Caco-2 (cell line): Measurements from ENCODE around the gene CCNDBP1. TPM values are rescaled to one million over a fixed set of nuclear protein-coding genes. Genes with fewer than 3 reads are reported as not detected.
"Not testable (repeated sequence)": the region's sequence is repeated elsewhere in the genome, so short reads cannot be mapped to it uniquely, and the experiment has no call there.

Experiments used
- BruUV-seq: library from RNA; stranded (reverse); fragments of 400-500 nt; replicated peaks from 2 replicates; lab custom pipeline; 2021; lab: Mats Ljungman, UMichigan
- CTCF ChIA-PET: fragments of 300-600 bp; sonication (Branson Sonifier 250); formaldehyde crosslinking; loops from one replicate; lab custom pipeline; 2022; ENCODE audit warnings: antibody characterized with exemption; lab: Charles Lee
- POLR2A ChIA-PET: fragments of 300-600 bp; sonication (Branson Sonifier 250); formaldehyde crosslinking; loops from one replicate; lab custom pipeline; 2022; ENCODE audit warnings: antibody characterized with exemption; lab: Charles Lee
- DNase-seq, 2 experiments: peaks; one replicate each; pipeline versions ENCODE4 v3.0.0 to v3.0.0-alpha.2; 2020 to 2022
- H3K27me3 ChIP-seq: replicated peaks from 2 replicates; pipeline ENCODE4 v1.6.0; 2011; ENCODE audit warnings: low read length; ENCODE audit not compliant: control insufficient read depth, insufficient read depth
- H3K36me3 ChIP-seq: 2 replicates; pipeline ENCODE4 v1.5.1; 2011; ENCODE audit warnings: low read length; ENCODE audit not compliant: control insufficient read depth, insufficient read depth
- H3K4me1 ChIP-seq: fragments of 250-450 bp; sonication (Bioruptor Pico); 2 replicates; pipeline ENCODE4 v1.5.1; 2020; ENCODE audit warnings: mild to moderate bottlenecking
- H3K4me3 ChIP-seq: 2 replicates; pipeline ENCODE4 v1.5.1; 2011; ENCODE audit warnings: low read depth, mild to moderate bottlenecking, control low read depth, low read length
- H3K9me3 ChIP-seq: fragments of 250-450 bp; sonication (Bioruptor Pico); 2 replicates; pipeline ENCODE4 v1.5.1; 2020; ENCODE audit warnings: mild to moderate bottlenecking, moderate library complexity
- H3K27ac Mint-ChIP-seq: one replicate; pipeline ENCODE4 v1.8.0; 2022; ENCODE audit warnings: mixed read lengths; ENCODE audit not compliant: unreplicated experiment
- H3K27me3 Mint-ChIP-seq: one replicate; pipeline ENCODE4 v1.8.0; 2022; ENCODE audit warnings: mixed read lengths; ENCODE audit not compliant: insufficient read depth, unreplicated experiment
- H3K36me3 Mint-ChIP-seq: one replicate; pipeline ENCODE4 v1.8.0; 2022; ENCODE audit warnings: mild to moderate bottlenecking, mixed read lengths; ENCODE audit not compliant: insufficient read depth, unreplicated experiment
- H3K4me1 Mint-ChIP-seq: one replicate; pipeline ENCODE4 v1.8.0; 2022; ENCODE audit warnings: low read depth, mixed read lengths; ENCODE audit not compliant: unreplicated experiment
- H3K4me3 Mint-ChIP-seq: one replicate; pipeline ENCODE4 v1.8.0; 2022; ENCODE audit warnings: mild to moderate bottlenecking, moderate library complexity, mixed read lengths; ENCODE audit not compliant: unreplicated experiment
- H3K9me3 Mint-ChIP-seq: one replicate; pipeline ENCODE4 v1.8.0; 2022; ENCODE audit warnings: mixed read lengths; ENCODE audit not compliant: unreplicated experiment
- intact Hi-C: fragments of 100-400 bp; cut with micrococcal nuclease; formaldehyde crosslinking; loops from one replicate; pipeline ENCODE4 v1.10.0; 2022; ENCODE audit not compliant: unreplicated experiment
- total RNA-seq: library from RNA; stranded (reverse); gene quantifications from 2 replicates; pipeline ENCODE4 v1.2.3, GENCODE V29; 2022
- TF ChIP-seq, protein P1 (sequence below), 2 experiments: fragments of 200-600 bp in 1 of 2; IDR thresholded peaks; 1 replicate in 1 of 2; 2 replicates in 1 of 2; pipeline versions ENCODE4 v1.5.1 to v1.8.0; 2011 to 2022; ENCODE audit warnings: antibody characterized with exemption in 1 of 2, control low read depth in 1 of 2, inconsistent platforms in 1 of 2, low read depth in 1 of 2, low read length in 1 of 2, mild to moderate bottlenecking in 1 of 2, moderate library complexity in 1 of 2; ENCODE audit not compliant: insufficient read depth in 1 of 2, severe bottlenecking in 1 of 2, unreplicated experiment in 1 of 2

CCNDBP1 gene
- total RNA-seq, 1 experiment from 2014 or later, result 21.7 TPM

DNA sequence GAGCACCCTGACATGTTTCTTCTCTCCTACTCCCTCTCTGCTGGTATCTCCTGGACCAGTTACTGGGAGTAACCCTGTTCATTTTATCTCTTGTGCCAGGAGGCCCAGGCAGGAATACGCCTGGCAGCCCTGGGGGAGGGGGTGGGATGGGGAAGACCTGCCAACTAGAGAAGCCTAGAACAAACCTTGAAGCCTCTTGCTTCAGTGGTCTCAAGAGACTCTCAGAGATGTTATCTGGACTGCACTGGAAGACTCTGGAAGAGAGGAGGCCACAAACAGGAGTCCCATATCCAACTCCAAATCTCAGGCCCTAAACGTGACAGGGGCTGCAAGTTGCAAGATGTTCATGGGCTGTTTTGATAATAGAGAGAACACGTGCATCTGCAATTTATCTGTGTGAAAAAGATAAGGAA lies 35.8 kb downstream of the CCNDBP1 start, which contains the start of gene EPB42:
Gene EPB42, minus strand, starts transcription at position 28 of the 413 bp plus-strand sequence. CDS start 193 bp downstream, outside the sequence.
- Mint-ChIP-seq H3K27me3 (peaks cover 5% of the 10 kb centered on the region), H3K9me3 (peaks cover 8% of the 10 kb centered on the region), H3K36me3 (no peaks in the 10 kb centered on the region), H3K4me3 (no peak within 1 kb of the TSS), H3K4me1 (no peaks in the 10 kb centered on the region), H3K27ac (no peak within 1 kb of the TSS)
- no peaks in the 10 kb centered on the region for H3K36me3 ChIP-seq
- POLR2A ChIA-PET, result no interaction called here
- H3K9me3 ChIP-seq, result no peaks in the 10 kb centered on the region
- H3K4me1 ChIP-seq, result no peaks in the 10 kb centered on the region
- TF ChIP-seq, protein P1, sequence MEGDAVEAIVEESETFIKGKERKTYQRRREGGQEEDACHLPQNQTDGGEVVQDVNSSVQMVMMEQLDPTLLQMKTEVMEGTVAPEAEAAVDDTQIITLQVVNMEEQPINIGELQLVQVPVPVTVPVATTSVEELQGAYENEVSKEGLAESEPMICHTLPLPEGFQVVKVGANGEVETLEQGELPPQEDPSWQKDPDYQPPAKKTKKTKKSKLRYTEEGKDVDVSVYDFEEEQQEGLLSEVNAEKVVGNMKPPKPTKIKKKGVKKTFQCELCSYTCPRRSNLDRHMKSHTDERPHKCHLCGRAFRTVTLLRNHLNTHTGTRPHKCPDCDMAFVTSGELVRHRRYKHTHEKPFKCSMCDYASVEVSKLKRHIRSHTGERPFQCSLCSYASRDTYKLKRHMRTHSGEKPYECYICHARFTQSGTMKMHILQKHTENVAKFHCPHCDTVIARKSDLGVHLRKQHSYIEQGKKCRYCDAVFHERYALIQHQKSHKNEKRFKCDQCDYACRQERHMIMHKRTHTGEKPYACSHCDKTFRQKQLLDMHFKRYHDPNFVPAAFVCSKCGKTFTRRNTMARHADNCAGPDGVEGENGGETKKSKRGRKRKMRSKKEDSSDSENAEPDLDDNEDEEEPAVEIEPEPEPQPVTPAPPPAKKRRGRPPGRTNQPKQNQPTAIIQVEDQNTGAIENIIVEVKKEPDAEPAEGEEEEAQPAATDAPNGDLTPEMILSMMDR (IDR thresholded peaks at IDR 0.05; ENCODE audit: insufficient read depth in 1 of 2, low read depth in 1 of 2, low read length in 1 of 2, severe bottlenecking in 1 of 2, unreplicated experiment in 1 of 2), result no peak
- H3K4me3 ChIP-seq, result no peak within 1 kb of the TSS
- CTCF ChIA-PET, result interaction anchor here (0.6 kb wide), 1 partner anchor 98 kb away, joined by 4 read pairs; no protein-coding TSS in a partner anchor
- BruUV-seq, result no TSS peak
- DNase-seq, result no peak
- no peaks in the 10 kb centered on the region for H3K27me3 ChIP-seq
- intact Hi-C loops, result no loop called here

DNA sequence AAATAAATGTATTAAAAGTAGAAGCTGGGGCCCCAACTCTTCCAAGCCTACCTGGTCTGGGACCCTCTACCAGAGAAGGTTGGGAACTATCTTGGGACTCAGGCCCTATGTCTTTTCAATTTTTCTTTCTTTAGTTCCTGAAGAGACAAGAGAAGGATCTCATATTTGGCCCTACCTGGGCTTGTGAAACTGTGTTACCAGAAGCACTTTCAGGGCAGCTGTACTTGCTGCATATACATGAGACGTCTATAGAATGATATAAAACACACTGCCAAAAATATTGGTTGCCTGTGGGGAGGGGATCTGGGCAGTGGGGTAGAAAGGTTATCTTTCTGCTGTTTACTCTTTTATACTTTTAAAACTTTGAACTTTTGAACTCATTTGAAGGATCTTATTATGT lies 36.2 kb downstream of the CCNDBP1 start:
- ChIA-PET CTCF (interaction anchor here (0.6 kb wide), 1 partner anchor 97 kb away, joined by 4 read pairs; no protein-coding TSS in a partner anchor), POLR2A (no interaction called here)
- H3K27me3 Mint-ChIP-seq, result peaks cover 5% of the 10 kb centered on the region
- Histone ChIP-seq H3K4me1 (no peaks in the 10 kb centered on the region), H3K9me3 (no peaks in the 10 kb centered on the region), H3K27me3 (no peaks in the 10 kb centered on the region), H3K4me3 (no peak overlapping the region), H3K36me3 (no peaks in the 10 kb centered on the region)
- H3K36me3 Mint-ChIP-seq, result no peaks in the 10 kb centered on the region
- H3K4me1 Mint-ChIP-seq, result no peaks in the 10 kb centered on the region
- DNase-seq, result no peak
- H3K27ac Mint-ChIP-seq, result no peak overlapping the region
- H3K9me3 Mint-ChIP-seq, result peaks cover 8% of the 10 kb centered on the region
- intact Hi-C loops, result no loop called here
- TF ChIP-seq, protein P1 (IDR thresholded peaks at IDR 0.05; ENCODE audit: insufficient read depth in 1 of 2, low read depth in 1 of 2, low read length in 1 of 2, severe bottlenecking in 1 of 2, unreplicated experiment in 1 of 2), result no peak
- BruUV-seq, result no TSS peak
- H3K4me3 Mint-ChIP-seq, result no peak overlapping the region

GRCh38 chr15:43225201-43225949 lies 40.2 kb downstream of the CCNDBP1 start:
- TF ChIP-seq, protein P1 (IDR thresholded peaks at IDR 0.05; ENCODE audit: insufficient read depth in 1 of 2, low read depth in 1 of 2, low read length in 1 of 2, severe bottlenecking in 1 of 2, unreplicated experiment in 1 of 2), result peak; percentile 52 to 77
- H3K4me3 ChIP-seq, result no peak overlapping the region
- intact Hi-C loops, result loop anchor here (1.0 kb wide), 1 partner anchor 60 kb away; no protein-coding TSS in a partner anchor
- CTCF ChIA-PET, result interaction anchor here (0.5 to 1.9 kb wide), 17 partner anchors 9 to 1458 kb away, joined by 3 to 59 read pairs (median 4); partner anchors contain the start of genes TUBGCP4 and ZSCAN29
- POLR2A ChIA-PET, result interaction anchor here (0.6 to 0.9 kb wide), 3 partner anchors 446 to 650 kb away, joined by 3 to 7 read pairs (median 4); partner anchors contain the start of genes PDIA3 and STARD9
- BruUV-seq, result no TSS peak
- peak; percentile 47 to 60 for DNase-seq
- H3K9me3 Mint-ChIP-seq, result no peaks in the 10 kb centered on the region
- no peaks in the 10 kb centered on the region for H3K9me3 ChIP-seq
- no peak overlapping the region for H3K4me3 Mint-ChIP-seq
- H3K36me3 Mint-ChIP-seq, result no peaks in the 10 kb centered on the region
- H3K4me1 Mint-ChIP-seq, result no peaks in the 10 kb centered on the region
- H3K27me3 ChIP-seq, result no peaks in the 10 kb centered on the region
- no peaks in the 10 kb centered on the region for H3K36me3 ChIP-seq
- no peaks in the 10 kb centered on the region for H3K4me1 ChIP-seq
- H3K27me3 Mint-ChIP-seq, result peaks cover 2% of the 10 kb centered on the region
- no peak overlapping the region for H3K27ac Mint-ChIP-seq

- not testable (repeated sequence) for H3K4me1 ChIP-seq, H3K9me3 ChIP-seq, H3K4me3 ChIP-seq, BruUV-seq, H3K4me1 Mint-ChIP-seq, H3K9me3 Mint-ChIP-seq, H3K4me3 Mint-ChIP-seq, H3K27me3 ChIP-seq, H3K36me3 ChIP-seq, H3K27me3 Mint-ChIP-seq, DNase-seq, H3K27ac Mint-ChIP-seq, H3K36me3 Mint-ChIP-seq
- intact Hi-C loops, result loop anchor here (1.0 kb wide), 1 partner anchor 59 kb away; no protein-coding TSS in a partner anchor
- POLR2A ChIA-PET, result interaction anchor here (0.9 kb wide), 1 partner anchor 650 kb away, joined by 3 read pairs; the partner anchor contains the start of gene STARD9
- CTCF ChIA-PET, result interaction anchor here (0.5 to 1.9 kb wide), 15 partner anchors 10 to 557 kb away, joined by 3 to 59 read pairs (median 4); partner anchors contain the start of genes TUBGCP4 and ZSCAN29
Observed at GRCh38 chr15:43225950-43226255, 40.7 kb downstream of the CCNDBP1 start.
